ENCODE results near the gene PGRMC2.
"Not testable (repeated sequence)": the region's sequence is repeated elsewhere in the genome, so short reads cannot be mapped to it uniquely, and the experiment has no call there.

PGRMC2 gene

DNA sequence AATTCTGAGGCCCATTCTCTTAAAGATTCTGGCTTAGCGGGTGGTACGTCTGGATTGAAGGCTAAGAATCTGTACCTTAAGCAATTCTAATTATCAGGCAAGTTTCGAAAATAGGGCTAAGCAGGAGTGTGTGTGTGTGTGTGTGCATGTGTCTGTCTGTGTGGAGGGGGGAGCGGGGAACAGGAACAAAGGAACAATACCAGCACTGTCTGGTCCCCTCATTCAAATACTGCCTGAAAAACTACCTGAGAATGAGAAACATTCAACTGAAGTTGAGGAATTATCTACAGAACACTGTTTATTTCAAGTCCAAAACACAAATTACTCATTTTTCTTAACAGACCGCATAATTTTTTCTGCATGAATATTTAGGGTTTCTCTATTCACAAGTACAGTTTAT is 18.6 kb downstream of the PGRMC2 start:
- no peak overlapping the region for H3K27ac ChIP-seq
- no peak for TF ChIP-seq CTCF (conservative IDR thresholded peaks at IDR 0.05)

DNA sequence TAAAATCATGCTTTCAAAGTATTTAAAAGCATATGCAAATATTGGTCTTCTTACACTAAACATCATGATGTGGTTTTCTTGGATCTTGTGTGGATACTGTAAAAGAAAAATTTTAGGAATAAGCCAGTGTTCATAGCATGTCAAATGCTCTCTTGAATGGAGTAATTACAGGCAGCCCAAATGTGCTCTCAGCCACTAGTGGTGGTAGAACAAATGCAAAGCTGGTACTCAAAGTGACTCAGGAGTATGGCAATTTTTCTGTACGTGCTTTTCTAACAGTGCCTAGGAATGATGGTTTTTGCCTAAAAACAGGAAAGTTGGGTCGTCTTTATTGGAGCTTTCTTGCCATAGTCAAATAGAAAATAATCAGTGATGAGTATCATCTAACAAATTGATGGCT is 19.9 kb downstream of the PGRMC2 start:
- no peak overlapping the region; the same call in 1 of the 2 replicates for H3K27ac ChIP-seq
- TF ChIP-seq CTCF (conservative IDR thresholded peaks at IDR 0.05): no peak

DNA sequence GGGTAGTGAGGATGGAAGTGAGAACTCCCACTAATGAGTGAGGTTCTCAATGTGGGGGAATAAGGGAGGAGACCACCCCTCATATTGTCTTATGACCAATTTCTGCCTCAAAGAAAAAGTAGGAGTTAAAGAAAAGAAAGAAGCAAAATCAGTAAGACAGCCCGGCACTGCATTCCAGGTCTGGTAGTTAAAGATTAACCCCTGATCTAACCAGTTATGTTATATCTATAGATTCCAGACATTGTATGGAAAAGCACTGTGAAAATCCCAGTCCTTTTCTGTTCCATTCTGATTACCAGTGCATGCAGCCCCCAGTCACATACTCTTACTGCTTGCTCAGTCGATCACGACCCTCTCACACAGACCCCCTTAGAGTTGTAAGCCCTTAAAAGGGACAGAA is 20.4 kb downstream of the PGRMC2 start:
- not testable (repeated sequence) for H3K27ac ChIP-seq

GRCh38 chr4:128265550-128265949 is 22.1 kb downstream of the PGRMC2 start:
- not testable (repeated sequence) for H3K27ac ChIP-seq

DNA sequence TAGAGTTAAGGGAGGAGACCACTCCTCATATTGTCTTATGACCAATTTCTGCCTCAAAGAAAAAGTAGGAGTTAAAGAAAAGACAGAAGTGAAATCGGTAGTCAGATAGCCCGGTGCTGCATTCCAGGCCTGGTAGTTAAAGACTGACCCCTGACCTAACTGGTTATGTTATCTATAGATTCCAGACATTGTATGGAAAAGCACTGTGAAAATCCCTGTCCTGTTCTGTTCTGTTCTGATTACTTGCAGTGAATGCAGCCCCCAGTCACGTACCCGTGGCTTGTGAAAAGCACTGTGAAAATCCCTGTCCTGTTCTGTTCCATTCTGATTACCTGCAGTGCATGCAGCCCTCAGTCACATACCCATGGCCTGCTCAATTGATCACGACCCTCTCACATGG is 27.7 kb downstream of the PGRMC2 start:
- H3K27ac ChIP-seq: not testable (repeated sequence)

- peak overlapping the region; percentile 74; the same call in 1 of the 2 replicates for H3K27ac ChIP-seq
Measured at GRCh38 chr4:128258166-128258565, 29.4 kb downstream of the PGRMC2 start.

DNA sequence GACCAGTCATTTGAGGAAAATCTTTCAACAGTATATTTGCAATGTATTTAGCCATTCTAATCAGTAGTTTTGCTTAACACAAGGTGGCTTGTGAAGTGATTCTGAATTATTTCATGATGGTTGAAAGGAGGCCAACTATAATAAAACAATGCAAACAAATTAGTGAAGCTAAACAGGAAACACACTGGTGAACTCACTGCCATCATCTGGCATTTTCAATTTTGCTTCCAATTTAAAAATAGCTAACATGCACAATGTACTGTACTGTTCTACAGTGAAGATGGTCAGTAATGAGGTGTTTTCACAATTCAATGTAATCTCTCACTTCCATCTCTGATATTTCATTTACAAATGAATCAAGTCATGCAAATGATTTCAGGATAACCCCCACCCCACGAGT is 31.1 kb downstream of the PGRMC2 start:
- H3K27ac ChIP-seq: peak overlapping the region; percentile 74
- TF ChIP-seq CTCF (conservative IDR thresholded peaks at IDR 0.05): no peak

DNA sequence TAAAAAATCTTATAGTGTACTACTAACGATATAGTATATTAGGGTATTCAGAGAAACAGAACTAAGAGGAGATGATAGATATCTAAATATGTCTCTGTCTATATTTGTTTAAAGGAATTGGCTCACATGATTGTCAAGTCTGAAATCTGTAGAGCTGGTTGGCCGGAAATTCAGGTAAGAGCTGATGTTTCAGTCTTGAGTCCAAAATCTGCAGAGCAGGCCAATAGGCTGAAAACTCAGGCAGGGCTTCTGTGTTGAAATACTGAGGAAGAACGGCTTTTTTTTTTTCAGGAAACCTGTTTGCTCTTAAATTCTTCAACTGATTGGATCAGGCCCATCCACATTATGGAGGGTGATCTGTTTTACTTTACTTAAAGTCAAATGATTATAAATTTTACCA is 31.7 kb downstream of the PGRMC2 start:
- H3K27ac ChIP-seq: peak overlapping the region; percentile 74

GRCh38 chr4:128249787-128250668 is 37.6 kb downstream of the PGRMC2 start:
- TF ChIP-seq CTCF (conservative IDR thresholded peaks at IDR 0.05): no peak
- no peak overlapping the region for H3K27ac ChIP-seq

More for the DNA sequence above, 31.7 kb downstream of the PGRMC2 start:
- no peak for TF ChIP-seq CTCF (conservative IDR thresholded peaks at IDR 0.05)

- H3K27ac ChIP-seq: no peak overlapping the region
- TF ChIP-seq CTCF (conservative IDR thresholded peaks at IDR 0.05): no peak
Measured at GRCh38 chr4:128247906-128248305, 39.7 kb downstream of the PGRMC2 start.

- not testable (repeated sequence) for H3K27ac ChIP-seq
Measured at GRCh38 chr4:128245391-128245790, 42.2 kb downstream of the PGRMC2 start.

Measured in VCaP (cell line).